ENCODE measurements around the gene CAMSAP1.

DNA sequence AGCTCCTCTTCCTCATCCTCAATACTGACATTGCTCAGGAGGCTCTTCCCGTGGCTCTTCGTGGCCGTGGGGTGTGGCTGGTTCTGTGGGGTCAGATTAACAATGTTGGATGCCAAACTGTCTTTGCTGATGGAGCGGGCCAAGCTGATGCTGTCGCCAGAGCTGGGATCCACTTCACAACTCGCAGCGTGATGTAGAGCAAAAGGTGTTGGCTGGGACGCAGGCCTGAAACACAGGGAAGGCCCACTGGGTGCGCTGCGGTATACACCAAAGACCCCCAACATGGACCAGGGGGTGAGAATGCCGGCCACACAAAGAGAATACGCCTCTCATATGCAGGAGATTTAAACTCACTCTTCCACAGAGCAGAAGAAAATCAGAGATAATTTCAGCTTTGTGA, 84.3 kb downstream of the CAMSAP1 start:
- no peak for TF ChIP-seq BHLHE40 (IDR thresholded peaks at IDR 0.05; ENCODE audit: borderline replicate concordance in 1 of 2, low read depth in 2 of 2, low read length in 1 of 2)
- TF ChIP-seq, protein P1, sequence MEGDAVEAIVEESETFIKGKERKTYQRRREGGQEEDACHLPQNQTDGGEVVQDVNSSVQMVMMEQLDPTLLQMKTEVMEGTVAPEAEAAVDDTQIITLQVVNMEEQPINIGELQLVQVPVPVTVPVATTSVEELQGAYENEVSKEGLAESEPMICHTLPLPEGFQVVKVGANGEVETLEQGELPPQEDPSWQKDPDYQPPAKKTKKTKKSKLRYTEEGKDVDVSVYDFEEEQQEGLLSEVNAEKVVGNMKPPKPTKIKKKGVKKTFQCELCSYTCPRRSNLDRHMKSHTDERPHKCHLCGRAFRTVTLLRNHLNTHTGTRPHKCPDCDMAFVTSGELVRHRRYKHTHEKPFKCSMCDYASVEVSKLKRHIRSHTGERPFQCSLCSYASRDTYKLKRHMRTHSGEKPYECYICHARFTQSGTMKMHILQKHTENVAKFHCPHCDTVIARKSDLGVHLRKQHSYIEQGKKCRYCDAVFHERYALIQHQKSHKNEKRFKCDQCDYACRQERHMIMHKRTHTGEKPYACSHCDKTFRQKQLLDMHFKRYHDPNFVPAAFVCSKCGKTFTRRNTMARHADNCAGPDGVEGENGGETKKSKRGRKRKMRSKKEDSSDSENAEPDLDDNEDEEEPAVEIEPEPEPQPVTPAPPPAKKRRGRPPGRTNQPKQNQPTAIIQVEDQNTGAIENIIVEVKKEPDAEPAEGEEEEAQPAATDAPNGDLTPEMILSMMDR (IDR thresholded peaks at IDR 0.05 in 2 of 3, conservative IDR thresholded peaks at IDR 0.05 in 1 of 3; ENCODE audit: control insufficient read depth in 2 of 3, extremely low read depth in 1 of 3, insufficient read depth in 1 of 3, low read depth in 3 of 3, low read length in 3 of 3), result no peak
- no peak for TF ChIP-seq ZZZ3 (IDR thresholded peaks at IDR 0.05; ENCODE audit: control insufficient read depth, insufficient read length, low read depth)
- no peak for TF ChIP-seq SP1 (IDR thresholded peaks at IDR 0.05; ENCODE audit: low read depth, low read length)
- TF ChIP-seq HCFC1 (IDR thresholded peaks at IDR 0.05; ENCODE audit: low read length), result no peak
- TF ChIP-seq SREBF2 (IDR thresholded peaks at IDR 0.05; ENCODE audit: low read length), result no peak
